SK-N-MC (cell line): Measurements from ENCODE around the gene DLST.

Experiments used
- EZH2 ChIP-seq: fragments of 200-600 bp; sonication (generic); IDR thresholded peaks from one replicate; pipeline ENCODE4 v1.6.1; 2017; ENCODE audit warnings: antibody characterized with exemption
- FOXP2 ChIP-seq: optimal IDR thresholded peaks from 2 replicates; pipeline ENCODE3; 2011; ENCODE audit warnings: mild to moderate bottlenecking, moderate library complexity; ENCODE audit not compliant: insufficient read depth; ENCODE audit errors: extremely low read length, control extremely low read depth
- POLR2AphosphoS5 ChIP-seq: IDR thresholded peaks from 2 replicates; pipeline ENCODE4 v1.6.1; 2012; ENCODE audit warnings: mild to moderate bottlenecking, low read depth, low read length, borderline replicate concordance

DNA sequence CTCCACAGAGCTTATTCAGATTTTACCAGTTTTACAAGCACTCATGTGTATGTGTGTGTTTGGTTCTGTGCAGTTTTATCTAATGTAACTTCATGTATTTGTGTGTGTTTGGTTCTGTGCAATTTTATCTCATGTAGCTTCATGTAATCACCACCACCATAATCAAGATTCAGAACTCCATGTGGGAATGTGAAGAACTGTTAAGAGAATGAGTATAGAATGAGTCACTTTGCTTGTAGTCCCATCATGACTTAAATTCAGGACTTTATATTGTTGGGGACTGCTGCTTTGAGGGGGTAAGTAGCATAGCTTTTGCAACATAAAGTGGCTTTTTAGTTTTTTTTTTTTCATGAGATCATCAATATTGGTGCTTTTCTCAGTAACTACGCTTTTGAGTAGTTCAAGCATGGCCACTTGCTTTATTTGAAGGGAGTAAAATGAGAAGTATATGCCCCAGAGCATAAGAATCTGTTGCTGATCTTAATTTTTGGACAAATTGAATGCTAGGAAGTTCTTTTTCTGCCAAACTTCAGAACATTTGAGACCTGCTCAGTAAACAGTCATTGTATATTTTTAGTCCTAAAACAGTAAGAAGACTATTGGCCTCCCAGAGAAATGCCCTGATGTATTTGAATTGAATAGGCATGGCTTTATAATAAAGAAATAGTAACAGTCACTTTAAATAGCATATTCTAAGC is 34.6 kb upstream of the DLST start:
- TF ChIP-seq POLR2AphosphoS5 (no peak), EZH2 (no peak), FOXP2 (no peak)
